ENCODE measurements around the gene ACTBL2.
"Not testable (repeated sequence)": the region's sequence is repeated elsewhere in the genome, so short reads cannot be mapped to it uniquely, and the experiment has no call there.

ACTBL2 gene

DNA sequence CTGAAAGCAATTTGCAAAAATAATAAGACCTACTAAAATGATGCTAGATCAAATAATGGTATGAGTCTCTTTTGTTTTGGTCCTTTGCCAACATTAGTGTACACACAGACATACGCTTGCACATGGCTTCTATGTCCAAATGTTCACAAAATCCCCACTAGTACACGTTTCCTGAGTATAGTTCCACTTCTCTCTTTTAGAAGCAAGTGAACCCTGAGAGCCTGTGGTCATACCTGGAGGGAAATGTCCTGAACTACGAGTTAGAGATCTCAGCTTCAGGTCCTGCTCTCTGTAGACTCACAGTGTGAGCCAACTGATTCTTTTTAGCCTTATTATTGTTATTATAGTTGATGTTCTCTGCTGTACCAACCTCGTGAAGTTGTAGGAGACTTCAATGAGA, 47.3 kb upstream of the ACTBL2 start (continued):
- TF ChIP-seq OVOL3 (tag by site-specific recombination; IDR thresholded peaks at IDR 0.05) (no peak), ZNF449 (tag by site-specific recombination; IDR thresholded peaks at IDR 0.05) (no peak), ZNF76 (tag by site-specific recombination; IDR thresholded peaks at IDR 0.05; ENCODE audit: borderline replicate concordance, low read depth) (no peak), ZNF24 (tag by site-specific recombination; IDR thresholded peaks at IDR 0.05) (no peak), ZNF426 (tag by site-specific recombination; IDR thresholded peaks at IDR 0.05) (no peak)

GRCh38 chr5:57527870-57528269, 45.3 kb upstream of the ACTBL2 start:
- H3K4me3 ChIP-seq (ENCODE audit: low read depth, low read length), result no peak overlapping the region
- no peaks in the 10 kb centered on the region for H3K36me3 ChIP-seq (ENCODE audit: control insufficient read depth in 2 of 2, insufficient read depth in 1 of 2, low read length in 2 of 2)
- no peaks in the 10 kb centered on the region for H3K9me3 ChIP-seq (ENCODE audit: control insufficient read depth, insufficient read depth, low read depth, low read length)
- no peak overlapping the region for H3K27ac ChIP-seq (ENCODE audit: extremely low read depth, low read depth, low read length)
- ChIA-PET POLR2A (no interaction called here), CTCF (no interaction called here)
- H3K4me1 ChIP-seq (ENCODE audit: control insufficient read depth, insufficient read depth, low read length), result peaks cover 13% of the 10 kb centered on the region
- peak; percentile 83 for TF ChIP-seq ZNF449 (tag by site-specific recombination; IDR thresholded peaks at IDR 0.05)
- TF ChIP-seq ZNF521 (tag by site-specific recombination; IDR thresholded peaks at IDR 0.05), result no peak

GRCh38 chr5:57524348-57525060, 41.9 kb upstream of the ACTBL2 start:
- Histone ChIP-seq H3K4me3 (ENCODE audit: low read depth, low read length) (no peak overlapping the region), H3K4me1 (ENCODE audit: control insufficient read depth, insufficient read depth, low read length) (peaks cover 13% of the 10 kb centered on the region), H3K36me3 (ENCODE audit: control insufficient read depth in 2 of 2, insufficient read depth in 1 of 2, low read length in 2 of 2) (no peaks in the 10 kb centered on the region), H3K27ac (ENCODE audit: extremely low read depth, low read depth, low read length) (peak overlapping the region; percentile 12; the same call in 1 of the 2 replicates), H3K9me3 (ENCODE audit: control insufficient read depth, insufficient read depth, low read depth, low read length) (no peaks in the 10 kb centered on the region)
- no peak for TF ChIP-seq ZNF654 (tag by site-specific recombination; IDR thresholded peaks at IDR 0.05; ENCODE audit: low read depth)
- no peak for TF ChIP-seq PRDM6 (tag by site-specific recombination; IDR thresholded peaks at IDR 0.05)
- no peak for TF ChIP-seq CTCF (tag by site-specific recombination; IDR thresholded peaks at IDR 0.05)
- TF ChIP-seq HOXA7 (CRISPR knock-in tag; IDR thresholded peaks at IDR 0.05; ENCODE audit: borderline replicate concordance), result no peak
- no peak for TF ChIP-seq ZNF610 (tag by site-specific recombination; IDR thresholded peaks at IDR 0.05; ENCODE audit: borderline replicate concordance)
- CTCF ChIA-PET, result no interaction called here
- POLR2A ChIA-PET, result no interaction called here

- POLR2A ChIA-PET; H3K4me3 ChIP-seq (ENCODE audit: low read depth, low read length); H3K27ac ChIP-seq (ENCODE audit: extremely low read depth, low read depth, low read length); H3K9me3 ChIP-seq (ENCODE audit: control insufficient read depth, insufficient read depth, low read depth, low read length); CTCF ChIA-PET; H3K36me3 ChIP-seq (ENCODE audit: control insufficient read depth in 2 of 2, insufficient read depth in 1 of 2, low read length in 2 of 2): not testable (repeated sequence)
- H3K4me1 ChIP-seq (ENCODE audit: control insufficient read depth, insufficient read depth, low read length), result peaks cover 13% of the 10 kb centered on the region
Measured at GRCh38 chr5:57522477-57522876, 39.9 kb upstream of the ACTBL2 start.

DNA sequence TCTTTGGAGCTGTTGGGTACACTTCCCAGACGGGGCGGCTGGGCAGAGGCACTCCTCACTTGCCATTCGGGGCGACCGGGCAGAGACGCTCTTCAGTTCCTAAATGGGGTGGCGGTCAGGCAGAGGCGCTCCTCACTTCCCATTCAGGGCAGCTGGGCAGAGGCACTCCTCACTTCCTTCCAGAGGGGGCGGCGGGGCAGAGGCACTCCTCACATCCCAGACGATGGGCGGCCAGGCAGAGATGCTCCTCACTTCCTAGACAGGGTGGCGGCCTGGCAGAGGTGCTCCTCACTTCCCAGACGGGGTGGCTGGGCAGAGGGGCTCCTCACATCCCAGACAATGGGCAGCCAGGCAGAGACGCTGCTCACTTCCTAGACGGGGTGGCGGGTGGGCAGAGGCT, 35.8 kb upstream of the ACTBL2 start:
- H3K4me3 ChIP-seq (ENCODE audit: low read depth, low read length); H3K36me3 ChIP-seq (ENCODE audit: control insufficient read depth in 2 of 2, insufficient read depth in 1 of 2, low read length in 2 of 2); H3K9me3 ChIP-seq (ENCODE audit: control insufficient read depth, insufficient read depth, low read depth, low read length); H3K4me1 ChIP-seq (ENCODE audit: control insufficient read depth, insufficient read depth, low read length); CTCF ChIA-PET; POLR2A ChIA-PET; H3K27ac ChIP-seq (ENCODE audit: extremely low read depth, low read depth, low read length): not testable (repeated sequence)

All from HEK293 (cell line).